Measurements from ENCODE around the gene PDGFD.

Gene PDGFD

GRCh38 chr11:103994518-103994917, 169.4 kb downstream of the PDGFD start:
- no peak for DNase-seq

GRCh38 chr11:103994094-103994493, 169.9 kb downstream of the PDGFD start:
- DNase-seq, result no peak

- DNase-seq, result no peak
Observed at GRCh38 chr11:103993507-103993906, 170.4 kb downstream of the PDGFD start.

GRCh38 chr11:103988595-103988969, 175.4 kb downstream of the PDGFD start:
- no peak for DNase-seq

GRCh38 chr11:103987629-103988594, 176.0 kb downstream of the PDGFD start:
- no peak for DNase-seq

GRCh38 chr11:103985041-103985440, 178.9 kb downstream of the PDGFD start:
- DNase-seq, result no peak

GRCh38 chr11:103980108-103980507, 183.8 kb downstream of the PDGFD start:
- DNase-seq, result no peak

- DNase-seq, result no peak
Observed at GRCh38 chr11:103978616-103979595, 185.0 kb downstream of the PDGFD start.

GRCh38 chr11:103972013-103972412, 191.9 kb downstream of the PDGFD start:
- no peak for DNase-seq

- no peak for DNase-seq
Observed at GRCh38 chr11:103970701-103971249, 193.2 kb downstream of the PDGFD start.

GRCh38 chr11:103968685-103969084, 195.3 kb downstream of the PDGFD start:
- no peak for DNase-seq

- DNase-seq, result no peak
Observed at GRCh38 chr11:103967985-103968384, 196.0 kb downstream of the PDGFD start.

- no peak for DNase-seq
Observed at GRCh38 chr11:103964390-103964789, 199.6 kb downstream of the PDGFD start.

GRCh38 chr11:103963648-103964047, 200.3 kb downstream of the PDGFD start:
- no peak for DNase-seq

- DNase-seq, result no peak
Observed at GRCh38 chr11:103961010-103961409, 202.9 kb downstream of the PDGFD start.

- DNase-seq, result no peak
Observed at GRCh38 chr11:103960108-103960507, 203.8 kb downstream of the PDGFD start.

GRCh38 chr11:103959279-103959942, 204.5 kb downstream of the PDGFD start:
- no peak for DNase-seq

- no peak for DNase-seq
Observed at GRCh38 chr11:103958475-103959215, 205.3 kb downstream of the PDGFD start.

GRCh38 chr11:103953797-103954486, 210.0 kb downstream of the PDGFD start:
- DNase-seq, result no peak

- DNase-seq, result no peak
Observed at GRCh38 chr11:103949781-103950180, 214.2 kb downstream of the PDGFD start.

GRCh38 chr11:103948187-103948763, 215.7 kb downstream of the PDGFD start:
- DNase-seq, result no peak
